DMS114 treated with DMSO at 0.1 percent for 48 hours (cell line): ENCODE measurements around the gene IL20RB.

Source experiments
- DNase-seq: peaks from one replicate; lab custom pipeline; 2025; ENCODE audit not compliant: unreplicated experiment; lab: John Stamatoyannopoulos, UW

Gene IL20RB, protein sequence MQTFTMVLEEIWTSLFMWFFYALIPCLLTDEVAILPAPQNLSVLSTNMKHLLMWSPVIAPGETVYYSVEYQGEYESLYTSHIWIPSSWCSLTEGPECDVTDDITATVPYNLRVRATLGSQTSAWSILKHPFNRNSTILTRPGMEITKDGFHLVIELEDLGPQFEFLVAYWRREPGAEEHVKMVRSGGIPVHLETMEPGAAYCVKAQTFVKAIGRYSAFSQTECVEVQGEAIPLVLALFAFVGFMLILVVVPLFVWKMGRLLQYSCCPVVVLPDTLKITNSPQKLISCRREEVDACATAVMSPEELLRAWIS

DNA sequence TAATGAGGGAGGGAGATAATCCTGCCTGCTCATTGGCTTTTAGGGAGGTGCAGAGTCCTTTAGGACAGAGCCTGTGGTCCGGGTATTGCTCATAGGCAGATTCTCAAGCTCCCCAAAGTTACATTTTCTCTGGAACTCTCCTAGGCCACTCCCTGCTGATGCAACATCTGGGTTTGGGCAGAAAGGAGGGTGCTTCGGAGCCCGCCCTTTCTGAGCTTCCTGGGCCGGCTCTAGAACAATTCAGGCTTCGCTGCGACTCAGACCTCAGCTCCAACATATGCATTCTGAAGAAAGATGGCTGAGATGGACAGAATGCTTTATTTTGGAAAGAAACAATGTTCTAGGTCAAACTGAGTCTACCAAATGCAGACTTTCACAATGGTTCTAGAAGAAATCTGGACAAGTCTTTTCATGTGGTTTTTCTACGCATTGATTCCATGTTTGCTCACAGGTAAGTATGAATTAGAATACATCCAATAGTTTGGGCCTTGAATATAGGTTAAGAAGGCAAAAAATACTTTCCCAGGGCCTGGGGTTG lies at the start of gene IL20RB:
Gene IL20RB (plus strand): TSS at position 233 of the 538 bp plus-strand sequence. CDS start 131 bp downstream, at position 364.
- no peak for DNase-seq

DNA sequence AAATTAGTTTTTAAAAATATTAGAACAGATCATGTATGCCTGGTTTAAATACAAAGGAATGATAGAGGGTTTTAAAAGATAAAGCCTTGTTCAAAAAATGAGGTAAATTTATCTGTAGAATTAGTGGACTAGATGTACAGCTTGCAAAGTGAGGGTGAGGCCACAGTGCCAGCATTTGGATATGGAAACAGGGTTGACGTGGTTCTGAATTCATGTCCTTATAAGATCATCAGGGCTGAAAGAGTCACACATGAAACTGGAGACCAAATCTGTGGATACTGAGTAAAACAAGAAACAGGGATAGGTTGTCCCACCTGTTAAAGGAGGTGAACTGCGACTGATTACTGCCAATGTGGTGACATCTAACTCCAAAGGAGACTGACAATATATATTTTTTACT lies 49.5 kb upstream of the IL20RB start:
- DNase-seq, result no peak

DNA sequence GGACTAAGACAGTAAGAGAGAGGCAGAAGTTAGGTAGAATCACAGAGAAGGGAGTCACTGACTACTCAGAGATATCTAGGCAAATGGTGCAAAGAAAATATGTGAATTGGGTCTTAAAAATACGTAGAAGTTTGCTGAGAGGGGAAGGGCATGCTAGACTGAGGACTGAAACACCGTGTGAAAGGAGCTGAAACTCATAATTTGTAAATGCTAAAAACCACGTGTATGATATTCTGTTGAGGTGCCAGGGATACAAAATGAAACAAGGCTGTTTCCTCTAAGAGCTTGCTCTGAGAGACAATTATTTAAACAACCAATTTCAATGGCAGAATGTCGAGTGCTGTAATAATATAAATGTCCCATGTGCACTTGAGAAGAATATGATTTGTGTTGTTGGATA lies 48.6 kb upstream of the IL20RB start:
- no peak for DNase-seq

DNA sequence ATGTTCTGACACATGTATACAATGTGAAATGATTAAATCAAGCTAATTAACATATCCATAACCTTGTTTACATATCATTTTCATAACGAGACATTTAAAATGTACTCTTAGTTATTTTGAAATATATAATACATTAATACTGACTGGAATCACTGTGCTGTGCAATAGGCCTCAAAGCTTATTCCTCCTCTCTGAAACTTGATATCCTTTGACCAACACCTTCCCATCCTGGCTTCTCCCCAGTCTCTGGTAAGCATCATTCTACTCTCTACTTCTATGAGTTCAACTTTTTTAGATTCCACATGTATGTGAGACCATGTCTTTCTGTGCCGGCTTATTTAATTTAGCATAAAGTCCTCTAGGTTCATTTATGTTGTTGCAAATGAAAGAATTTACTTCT lies 47.1 kb upstream of the IL20RB start:
- no peak for DNase-seq

DNA sequence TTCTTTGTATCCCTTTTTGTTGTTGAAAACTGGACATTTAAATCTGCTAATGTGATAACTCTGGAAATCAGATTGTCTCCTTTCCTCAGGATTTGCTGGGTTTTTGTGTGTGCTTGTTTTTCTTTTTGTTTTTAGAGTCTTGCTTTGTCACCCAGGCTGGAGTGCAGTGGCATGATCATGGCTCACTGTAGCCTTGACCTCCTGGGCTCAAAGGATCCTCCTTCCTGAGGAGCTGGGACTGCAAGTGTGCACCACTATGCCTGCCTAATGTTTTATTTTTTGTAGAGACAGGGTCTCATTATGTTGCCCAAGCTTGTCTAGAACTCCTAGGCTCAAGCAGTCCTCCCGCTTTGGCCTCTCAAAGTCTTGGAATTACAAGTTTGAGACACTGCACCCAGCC lies 44.6 kb upstream of the IL20RB start:
- DNase-seq, result no peak

DNA sequence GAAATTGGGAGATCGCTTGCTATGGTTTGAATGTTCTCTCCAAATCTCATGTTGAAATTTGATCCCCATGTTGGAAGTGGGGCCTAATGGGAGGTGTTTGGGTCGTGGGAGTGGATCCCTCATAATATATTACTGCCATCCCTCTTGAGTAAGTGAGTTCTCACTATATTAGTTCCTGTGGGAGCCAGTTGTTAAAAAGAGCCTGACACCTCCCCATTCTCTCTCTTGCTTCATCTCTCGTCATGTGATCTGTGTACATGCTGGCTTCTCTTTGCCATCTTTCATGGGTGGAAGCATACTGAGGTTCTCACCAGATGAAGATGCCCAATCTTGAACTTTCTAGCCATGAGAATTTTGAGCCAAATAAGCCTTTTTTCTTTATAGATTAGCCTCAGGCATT lies 43.0 kb upstream of the IL20RB start:
- DNase-seq, result no peak

DNA sequence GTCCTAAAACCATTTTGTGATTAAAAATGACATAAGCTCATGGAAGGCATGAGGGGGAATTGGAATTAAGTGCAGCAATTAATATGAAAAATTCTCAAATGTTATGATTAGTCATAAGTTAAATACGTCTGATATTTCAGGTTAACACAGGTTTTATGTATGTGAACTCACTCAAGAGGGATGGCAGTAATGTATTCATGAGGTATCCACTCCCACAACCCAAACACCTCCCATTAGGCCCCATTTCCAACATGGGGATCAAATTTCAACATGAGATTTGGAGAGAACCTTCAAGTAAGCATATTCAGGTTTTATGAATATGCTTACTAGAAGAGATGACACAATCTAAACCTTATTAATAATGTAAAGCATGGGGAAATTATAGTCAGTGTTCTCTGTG lies 41.6 kb upstream of the IL20RB start:
- DNase-seq, result no peak

DNA sequence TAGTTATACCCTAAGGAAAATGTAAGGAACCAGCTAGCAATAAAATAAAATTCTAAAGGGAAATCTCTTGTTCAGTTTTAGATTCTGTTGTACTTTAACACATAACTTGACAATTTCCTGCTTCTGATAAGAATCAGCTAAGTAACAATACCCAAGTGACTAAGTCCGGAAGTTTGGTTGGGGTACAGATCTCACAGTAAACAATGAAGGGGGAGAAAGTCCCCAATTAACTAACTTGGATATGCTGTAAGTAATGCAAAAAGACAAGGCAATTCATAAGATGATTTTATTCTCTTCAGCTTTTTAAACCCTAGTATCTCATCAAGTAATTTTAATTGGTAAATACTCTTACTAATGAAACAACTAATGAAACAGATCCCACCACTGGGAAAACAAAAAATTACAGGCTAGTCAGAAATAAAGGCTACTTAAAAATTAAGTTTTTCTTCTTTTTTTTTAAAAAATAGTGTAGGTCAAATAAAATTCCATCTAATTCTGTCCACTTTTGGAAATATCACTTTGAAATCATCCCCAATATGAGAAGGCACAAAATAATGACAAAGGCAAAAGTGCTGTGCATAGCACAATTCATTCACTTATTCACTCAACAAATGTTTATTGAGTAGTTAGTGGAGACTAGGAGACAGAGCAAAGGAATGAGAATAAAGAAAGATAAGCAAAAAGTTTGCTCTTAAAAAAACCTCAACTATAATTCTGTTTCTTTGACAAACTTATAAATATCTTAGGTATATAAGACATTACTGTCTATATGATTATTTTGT lies 37.8 kb upstream of the IL20RB start:
- DNase-seq, result no peak

DNA sequence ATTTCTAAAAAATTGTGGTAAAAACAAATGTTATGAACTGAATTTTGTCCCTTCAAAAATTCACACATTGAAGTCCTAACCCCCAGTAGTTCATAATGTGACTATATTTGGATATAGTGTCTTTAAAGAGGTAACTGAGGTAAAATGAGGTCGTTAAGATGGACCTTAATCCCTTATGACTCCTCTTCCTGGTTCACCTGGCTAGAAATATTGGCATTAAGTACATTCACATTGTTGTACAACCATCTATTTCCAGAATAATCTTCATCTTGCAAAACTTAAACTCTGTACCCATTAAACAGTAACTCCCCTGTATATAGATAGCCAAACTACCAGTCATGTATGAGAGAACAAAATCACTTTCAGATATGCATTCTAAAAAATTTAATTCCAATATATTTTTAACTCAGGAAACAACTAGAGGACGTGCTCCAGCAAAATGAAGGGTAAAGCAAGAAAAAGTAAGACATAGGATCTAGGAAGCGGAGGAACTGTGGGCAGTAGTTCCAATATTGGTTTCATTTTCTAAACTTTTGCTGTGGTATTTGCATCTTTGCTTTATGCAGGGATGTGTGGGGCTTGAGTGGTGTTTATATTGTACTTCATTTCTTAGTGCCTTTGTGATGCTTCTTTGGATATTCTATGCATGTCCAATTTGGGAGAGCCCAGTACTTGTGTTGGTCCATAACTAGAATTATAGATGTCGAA lies 36.7 kb upstream of the IL20RB start:
- no peak for DNase-seq

DNA sequence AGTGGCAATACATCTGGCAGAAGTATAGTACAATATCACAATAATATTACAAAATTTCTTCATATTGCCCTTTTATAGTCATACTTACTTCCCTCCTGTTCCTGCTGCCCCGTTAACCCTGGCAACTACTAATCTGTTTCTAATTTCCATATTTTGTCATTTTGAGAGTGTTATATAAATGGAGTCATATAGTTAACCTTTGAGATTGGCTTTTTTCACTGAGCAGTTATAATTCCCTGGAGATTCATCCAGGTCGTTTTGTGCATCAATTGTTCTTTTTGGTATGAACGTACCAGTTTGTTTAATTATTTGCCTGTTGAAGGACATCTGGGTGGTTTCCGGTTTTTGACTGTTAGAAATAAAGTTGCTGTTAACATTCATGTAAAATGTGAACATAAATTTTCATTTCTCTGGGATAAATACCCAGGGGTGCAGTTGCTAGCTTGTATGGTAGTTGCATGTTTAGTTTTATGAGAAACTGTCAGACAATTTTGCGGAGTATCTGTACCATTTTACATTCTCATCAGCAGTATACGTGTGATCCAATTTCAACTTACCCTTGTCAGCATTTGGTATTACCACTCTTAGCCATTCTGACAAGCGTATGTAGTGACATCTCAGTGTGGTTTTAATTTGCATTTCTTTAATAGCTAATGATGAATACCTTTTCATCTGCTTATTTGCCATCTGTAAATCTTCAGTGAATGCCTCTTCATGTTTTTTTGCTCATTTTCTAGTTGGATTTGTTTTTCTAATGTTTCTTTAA lies 32.2 kb upstream of the IL20RB start:
- no peak for DNase-seq

DNA sequence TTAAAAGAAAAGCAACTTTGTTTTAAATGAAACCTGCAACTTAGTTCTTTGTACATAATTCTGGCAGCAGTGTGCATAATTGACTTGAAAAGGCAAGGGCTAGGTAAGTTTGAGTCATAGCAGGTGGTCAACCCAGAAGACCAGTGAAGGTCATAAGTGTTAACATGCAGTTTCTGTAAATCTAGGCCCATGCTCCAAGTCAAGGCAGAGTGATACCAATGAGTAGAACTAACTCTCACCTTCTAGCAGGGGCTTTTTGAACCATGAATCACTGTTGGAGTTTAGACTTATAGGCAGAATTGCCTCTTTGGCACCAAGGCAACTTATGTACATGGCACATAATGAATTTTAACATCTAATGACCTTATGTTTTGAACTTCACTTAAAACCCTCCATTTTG lies 29.5 kb upstream of the IL20RB start:
- no peak for DNase-seq

DNA sequence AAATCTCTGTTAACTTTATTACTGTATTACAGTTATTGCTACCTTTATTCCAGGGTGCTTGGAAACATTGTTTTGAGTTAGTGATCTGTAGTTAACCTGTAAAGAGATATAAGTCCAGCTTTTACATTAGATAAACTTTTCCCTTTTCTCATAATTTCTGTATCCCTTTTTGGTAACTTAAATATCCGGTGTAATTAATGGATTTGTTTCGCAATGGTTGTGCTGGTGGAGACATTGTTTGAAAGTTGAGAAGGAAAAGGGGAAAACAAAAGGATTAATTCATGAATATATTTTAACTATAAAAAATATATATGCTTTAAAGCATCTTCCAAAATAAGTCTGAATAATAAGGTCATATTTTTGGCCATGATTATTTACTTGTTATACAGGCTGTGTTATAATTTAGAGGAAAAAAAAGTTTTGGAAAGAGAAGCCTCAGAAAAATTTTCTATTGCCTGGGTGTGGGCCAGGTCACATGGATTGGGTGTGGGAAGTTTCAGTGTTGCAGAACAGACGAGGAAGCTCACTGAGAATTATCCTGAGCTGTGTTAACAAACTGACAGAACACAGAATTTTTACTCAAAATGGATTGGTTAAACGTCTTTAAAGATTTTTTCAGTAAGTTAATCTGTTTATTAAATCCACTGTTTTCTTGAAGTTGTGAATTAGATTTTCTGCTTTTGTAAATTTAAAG lies 27.7 kb upstream of the IL20RB start:
- no peak for DNase-seq

DNA sequence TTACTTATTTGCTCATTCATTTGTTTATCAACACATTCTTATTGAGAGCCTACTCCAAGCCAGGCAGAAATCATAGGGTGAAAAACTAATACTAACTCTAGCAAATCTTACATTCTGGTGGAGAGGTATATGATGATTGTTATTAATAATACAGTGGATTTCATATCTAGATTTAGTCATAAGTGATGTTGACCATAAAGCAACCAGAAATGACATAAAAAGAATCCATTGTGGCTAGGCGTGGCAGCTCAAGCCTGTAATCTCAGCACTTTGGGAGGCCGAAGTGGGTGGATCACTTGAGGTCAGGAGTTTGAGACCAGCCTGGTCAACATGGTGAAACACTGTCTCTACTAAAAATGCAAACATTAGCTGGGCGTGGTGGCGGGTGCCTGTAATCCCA lies 26.2 kb upstream of the IL20RB start:
- DNase-seq, result no peak

DNA sequence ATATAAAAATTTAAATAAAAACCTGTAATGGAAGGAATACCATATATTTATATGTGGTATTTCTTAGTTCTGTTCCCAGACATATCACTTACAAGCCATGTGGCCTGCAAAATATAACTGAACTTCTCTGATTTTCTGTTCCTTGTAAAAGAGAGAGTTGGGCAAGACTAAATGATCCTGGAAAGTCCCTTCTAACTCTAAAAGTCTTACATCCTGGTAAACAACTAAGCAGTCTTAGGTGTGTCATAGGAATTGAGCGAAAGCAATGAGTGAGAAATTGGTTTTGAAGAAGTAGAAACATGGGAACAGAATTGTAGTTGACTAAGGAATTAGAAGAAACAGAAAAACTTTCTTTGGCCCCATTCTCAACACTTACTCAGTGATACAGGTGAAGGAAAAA lies 25.3 kb upstream of the IL20RB start:
- no peak for DNase-seq

DNA sequence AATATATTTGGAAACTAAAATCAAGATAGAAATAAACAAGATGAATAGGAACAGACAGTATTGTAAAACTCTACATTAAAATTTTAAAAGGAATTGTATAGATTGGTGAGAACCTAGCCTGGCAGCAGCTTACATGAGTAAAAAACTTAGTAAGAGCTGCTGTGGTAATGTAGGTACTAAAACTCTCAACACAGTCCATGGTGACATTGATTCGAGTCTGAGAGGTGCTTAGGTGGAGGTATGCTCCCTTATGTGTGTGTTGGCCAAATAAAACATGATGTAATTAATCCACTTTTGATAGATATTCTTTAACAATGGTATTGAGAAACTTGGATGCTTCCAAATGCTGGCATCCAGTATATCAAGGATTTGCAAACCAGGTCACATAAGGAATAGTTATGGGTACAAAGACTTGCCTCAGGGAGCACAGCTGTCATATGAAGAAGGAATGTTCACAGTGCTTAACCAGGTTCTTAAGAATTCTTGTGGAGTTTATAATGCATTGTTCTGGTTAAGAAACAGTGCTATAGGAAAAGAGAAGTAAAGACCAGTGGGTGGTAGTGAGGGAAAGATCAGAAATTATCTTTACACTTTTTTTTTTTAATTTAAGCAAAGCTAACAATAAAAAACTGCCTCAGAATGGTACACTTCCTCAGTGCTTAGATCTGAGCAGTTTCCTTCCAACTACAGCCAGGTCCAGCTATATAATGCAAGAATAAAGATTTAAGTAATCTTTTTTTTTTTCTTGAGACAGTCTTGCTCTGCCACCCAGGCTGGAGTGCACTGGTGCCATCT lies 24.6 kb upstream of the IL20RB start:
- DNase-seq, result no peak

DNA sequence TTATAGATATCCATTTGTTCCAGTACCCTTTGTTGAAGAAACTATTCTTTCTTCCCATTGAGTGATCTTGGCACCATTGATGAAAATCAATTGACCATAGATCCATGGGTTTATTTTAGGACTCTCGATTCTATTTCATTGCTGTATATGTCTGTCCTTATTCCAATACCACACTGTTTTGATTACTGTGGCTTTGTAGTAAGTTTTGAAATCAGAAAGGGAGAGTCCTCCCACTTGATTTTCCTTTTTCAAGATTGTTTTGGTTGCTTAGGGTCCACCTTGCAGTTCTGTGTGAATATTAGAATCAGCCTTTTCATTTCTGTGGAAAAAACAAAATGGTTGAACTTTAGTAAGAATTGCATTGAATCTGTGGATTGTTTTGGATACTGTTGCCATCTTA lies 20.6 kb upstream of the IL20RB start:
- DNase-seq, result no peak

DNA sequence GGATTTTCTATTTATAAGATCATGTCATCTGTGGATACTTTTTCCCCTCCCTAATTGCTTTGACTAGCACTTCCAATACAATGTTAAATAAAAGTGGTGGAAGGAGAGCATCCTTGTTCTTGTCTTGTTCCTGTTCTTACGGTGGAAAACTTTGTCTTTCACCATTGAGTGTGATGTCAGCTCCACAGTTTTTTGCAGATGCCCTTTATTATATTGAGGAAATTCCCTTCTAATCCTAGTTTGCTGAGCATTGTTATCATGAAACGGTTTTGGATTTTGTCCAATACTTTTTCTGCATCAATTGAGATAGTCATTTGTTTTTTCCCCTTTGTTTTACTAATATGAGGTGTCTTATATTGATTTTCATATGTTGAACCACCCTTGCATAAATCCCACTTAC lies 19.9 kb upstream of the IL20RB start:
- no peak for DNase-seq

DNA sequence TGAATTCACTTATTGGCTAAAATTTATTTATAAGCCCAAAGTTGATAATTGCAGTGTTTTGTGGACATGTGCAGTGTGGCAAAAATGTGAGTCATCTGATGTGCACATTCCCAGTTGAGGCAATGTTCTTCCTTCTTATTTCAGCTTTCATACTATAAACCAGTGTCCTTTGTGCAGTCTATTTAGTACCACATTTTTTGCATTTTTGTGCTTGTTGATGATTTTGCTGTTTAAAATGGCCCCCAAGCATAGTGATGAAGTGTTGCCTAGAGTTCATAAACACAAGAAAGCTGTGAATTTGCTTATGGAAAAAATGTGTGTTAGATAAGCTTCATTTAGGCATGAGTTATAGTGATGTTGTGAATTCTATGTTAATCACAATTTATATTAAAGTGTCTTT lies 19.4 kb upstream of the IL20RB start:
- no peak for DNase-seq

DNA sequence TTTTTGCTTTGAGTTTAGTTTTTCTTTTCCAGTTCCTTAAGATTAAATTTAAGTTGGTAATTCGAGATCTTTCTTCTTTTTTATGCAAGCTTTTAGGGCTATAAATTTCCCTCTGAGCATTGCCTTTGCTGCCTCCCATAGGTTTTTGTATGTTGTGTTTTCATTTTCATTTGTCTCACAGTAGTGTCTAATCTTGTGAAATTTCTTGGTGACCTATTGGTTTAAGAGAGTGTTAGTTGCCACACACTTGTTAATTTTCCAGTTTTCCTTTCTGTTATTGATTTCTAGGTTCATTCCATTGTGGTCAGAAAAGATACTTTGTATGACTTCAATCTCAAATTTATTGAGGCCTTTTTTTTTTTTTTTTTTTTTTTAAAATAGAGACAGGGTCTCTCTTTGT lies 18.3 kb upstream of the IL20RB start:
- DNase-seq, result no peak

DNA sequence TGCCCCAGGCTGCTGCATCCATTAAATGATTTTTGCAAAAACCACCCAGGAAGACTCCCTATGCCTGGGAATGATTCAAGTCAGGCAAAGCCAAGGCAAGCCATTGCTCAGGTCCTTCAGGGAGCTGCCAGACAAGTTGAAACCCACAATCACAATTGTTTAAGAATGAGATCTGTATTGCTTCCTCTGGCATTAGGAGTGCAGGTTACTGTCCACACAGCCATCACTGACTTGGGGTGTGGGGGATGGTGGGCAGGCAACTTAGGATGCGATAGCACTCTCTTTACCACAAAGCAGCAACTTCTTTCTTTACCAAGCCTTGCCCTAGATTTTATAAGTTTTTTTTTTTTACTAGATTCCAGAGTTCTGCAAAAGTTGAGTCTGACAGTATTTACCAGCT lies 15.0 kb upstream of the IL20RB start:
- DNase-seq, result no peak
